HG03558 (cell line): ENCODE data around the gene ATP13A2.

Source experiments
- ATAC-seq: cut with Tn5 transposase; IDR thresholded peaks from one replicate; pipeline ENCODE4 v1.9.1; 2021; ENCODE audit warnings: moderate number of reproducible peaks; ENCODE audit not compliant: unreplicated experiment; ENCODE audit errors: extremely low read depth

ATP13A2 gene

DNA sequence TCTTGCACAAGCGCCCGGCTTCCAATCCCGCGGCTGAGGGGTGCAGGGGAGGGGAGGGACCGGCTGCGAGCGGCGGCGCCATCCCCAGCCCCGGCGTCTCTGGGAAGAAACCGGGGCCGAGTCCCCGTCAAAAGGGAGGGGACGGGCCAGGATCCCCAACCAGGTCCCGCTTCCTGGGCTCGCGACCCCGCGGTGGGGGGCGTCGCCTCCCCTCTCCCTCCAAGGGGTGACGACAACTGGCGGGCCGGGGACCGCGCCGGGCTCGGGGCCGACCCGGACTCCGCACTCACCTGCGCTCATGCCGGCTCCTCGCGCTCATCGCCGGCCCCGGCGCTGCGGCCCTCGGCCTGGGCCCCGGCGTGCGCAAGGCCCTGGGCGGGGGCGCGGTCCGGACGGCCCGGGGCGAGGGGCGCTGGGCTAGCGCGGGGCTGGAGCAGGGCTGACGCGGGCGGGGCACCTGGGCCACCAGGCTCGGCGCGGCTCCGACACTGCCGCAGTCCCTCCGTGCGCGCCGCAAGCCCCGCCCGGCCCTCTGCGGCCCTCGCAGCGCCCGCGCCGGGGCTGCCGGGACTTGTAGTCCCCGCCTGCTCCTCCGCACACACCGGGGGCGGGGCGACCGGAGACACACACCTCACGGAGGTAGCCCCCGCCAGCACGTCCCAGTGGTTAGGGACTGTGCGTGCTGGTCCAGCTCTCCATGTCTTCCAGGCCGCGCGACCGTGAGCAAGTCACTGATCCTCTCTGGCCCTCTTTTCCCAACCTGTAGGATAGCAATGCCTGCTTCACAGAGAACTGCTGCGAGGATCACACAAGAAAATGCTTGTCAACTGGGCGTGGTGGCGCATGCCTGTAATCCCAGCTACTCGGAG is at the start of gene ATP13A2:
ATP13A2 (minus strand) TSS at position 490 of the 869 bp plus-strand sequence; CDS start at position 300, 190 bp downstream.
- ATAC-seq: peak; percentile 45

DNA sequence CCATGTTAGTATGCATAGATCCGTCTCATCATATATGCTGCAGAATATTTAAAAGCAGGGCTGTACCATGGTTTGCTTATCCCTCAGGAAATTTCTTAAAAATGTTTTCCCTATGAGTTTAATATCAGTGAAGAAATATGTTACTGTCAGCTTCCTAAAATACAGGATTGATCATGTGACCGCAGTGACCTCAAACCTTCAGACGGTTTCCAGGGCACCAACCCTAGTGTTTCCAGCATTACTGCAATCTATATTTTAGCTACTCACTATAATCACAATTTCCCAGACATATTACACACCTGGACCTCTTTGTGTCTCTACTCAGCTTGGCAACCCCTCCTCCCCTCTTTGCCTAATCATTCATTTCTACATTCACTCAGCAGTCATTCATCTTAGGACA is 49.8 kb upstream of the ATP13A2 start:
- no peak for ATAC-seq

GRCh38 chr1:17060306-17060749 is 48.6 kb upstream of the ATP13A2 start:
- no peak for ATAC-seq

- no peak for ATAC-seq
Observed at GRCh38 chr1:17059391-17060305, 47.9 kb upstream of the ATP13A2 start.

DNA sequence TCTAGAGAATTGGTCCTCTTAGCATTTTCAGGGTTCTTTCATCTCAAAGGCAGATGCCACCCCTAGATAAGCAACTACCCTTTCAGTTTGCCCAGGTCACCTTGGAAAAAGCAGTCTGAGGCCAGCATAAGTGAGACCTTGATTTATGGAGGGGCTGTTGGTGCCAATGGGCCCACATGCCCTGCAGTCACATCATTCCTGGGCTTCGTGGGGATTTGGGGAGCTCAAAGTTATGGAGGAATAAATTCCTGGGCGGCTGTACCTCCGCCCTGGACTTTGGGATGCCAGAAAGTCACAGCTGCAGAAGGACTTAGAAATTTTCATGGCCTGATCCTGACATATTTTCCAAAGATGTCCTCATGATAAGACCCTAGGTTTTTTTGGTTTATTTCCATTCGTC is 44.8 kb upstream of the ATP13A2 start:
- no peak for ATAC-seq

DNA sequence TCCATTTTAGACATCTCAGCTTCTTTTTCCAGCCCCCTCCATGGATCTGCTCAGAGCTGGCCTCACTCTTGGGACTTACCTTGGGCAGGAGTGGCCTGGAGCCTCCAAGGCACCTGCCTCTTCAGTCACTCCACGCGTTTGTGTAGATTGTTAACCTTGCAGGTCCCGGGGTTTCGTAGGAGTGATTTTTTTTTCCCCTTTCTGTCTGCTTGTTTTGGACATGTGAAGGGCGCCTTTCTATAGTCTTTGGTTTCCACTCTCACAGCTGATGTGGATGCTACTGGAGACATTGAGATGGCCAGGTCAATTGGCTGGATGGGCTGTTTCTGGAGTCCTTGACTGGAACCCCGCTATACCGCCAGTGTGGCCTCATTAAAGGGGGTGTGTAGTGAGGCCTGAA is 44.1 kb upstream of the ATP13A2 start:
- ATAC-seq: no peak

DNA sequence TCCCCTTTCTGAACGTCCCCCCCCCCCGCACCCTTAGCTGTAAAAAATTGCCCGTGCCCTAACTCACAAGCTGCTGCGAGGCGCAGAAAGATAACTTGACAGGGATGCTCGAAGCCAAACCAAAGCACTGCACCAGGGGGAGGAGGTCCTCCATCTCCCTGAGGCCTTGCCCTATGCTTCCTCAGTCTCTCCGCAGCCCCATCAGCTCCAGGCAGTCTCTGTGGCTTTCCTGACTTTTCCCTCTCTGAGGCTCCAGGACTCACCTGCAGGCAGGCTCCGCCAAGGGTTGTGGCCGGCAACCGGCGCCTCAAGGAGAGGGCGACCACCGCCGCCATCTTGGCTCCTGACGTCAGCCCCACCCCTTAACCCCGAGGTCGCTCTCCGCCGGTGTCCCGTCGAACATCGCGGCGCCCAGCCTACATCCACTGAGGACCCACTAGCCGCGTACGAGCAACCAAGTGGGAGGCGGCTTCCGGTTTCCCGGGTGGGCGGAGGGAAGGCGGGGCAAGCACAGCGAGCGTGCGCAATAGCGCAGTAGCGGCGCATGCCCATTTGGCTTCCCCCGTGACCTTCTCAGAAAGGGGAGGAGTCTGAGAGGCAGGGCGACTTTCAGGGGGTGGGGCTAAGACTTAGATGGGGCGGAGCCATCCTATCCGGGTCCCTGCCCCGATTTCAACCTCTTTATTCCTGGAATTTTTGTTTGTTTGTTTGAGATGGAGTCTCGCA is 42.1 kb upstream of the ATP13A2 start, which contains the start of gene SDHB:
SDHB (minus strand) TSS at position 348 of the 726 bp plus-strand sequence; CDS start at position 335, 13 bp downstream.
- ATAC-seq: peak; percentile 87

- no peak for ATAC-seq
Observed at GRCh38 chr1:17053086-17053684, 41.5 kb upstream of the ATP13A2 start.

- no peak for ATAC-seq
Observed at GRCh38 chr1:17052641-17053040, 40.9 kb upstream of the ATP13A2 start.

- no peak for ATAC-seq
Observed at GRCh38 chr1:17052038-17052437, 40.3 kb upstream of the ATP13A2 start.

GRCh38 chr1:17047924-17048323 is 36.2 kb upstream of the ATP13A2 start:
- ATAC-seq: no peak

DNA sequence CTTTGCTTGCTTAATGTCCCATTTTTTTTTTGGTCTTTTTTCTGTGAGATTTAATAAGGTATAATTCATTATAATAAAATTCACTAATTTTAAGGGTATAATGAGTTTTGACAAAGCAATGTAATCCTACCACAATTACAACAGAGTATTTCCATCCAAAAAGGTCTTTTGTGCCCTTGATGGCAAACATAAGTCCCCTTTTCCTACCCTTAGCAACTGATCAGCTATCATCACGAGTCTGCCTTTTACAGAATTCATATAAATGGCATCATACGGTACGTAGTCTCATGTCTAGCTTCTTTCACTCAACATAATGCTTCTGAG is 34.6 kb upstream of the ATP13A2 start:
- ATAC-seq: no peak

- no peak for ATAC-seq
Observed at GRCh38 chr1:17045634-17046333, 34.1 kb upstream of the ATP13A2 start.

GRCh38 chr1:17045150-17045549 is 33.4 kb upstream of the ATP13A2 start:
- no peak for ATAC-seq

- ATAC-seq: no peak
Observed at GRCh38 chr1:17043676-17044075, 31.9 kb upstream of the ATP13A2 start.

GRCh38 chr1:17040135-17040534 is 28.4 kb upstream of the ATP13A2 start:
- no peak for ATAC-seq

GRCh38 chr1:17039522-17039921 is 27.8 kb upstream of the ATP13A2 start:
- no peak for ATAC-seq

DNA sequence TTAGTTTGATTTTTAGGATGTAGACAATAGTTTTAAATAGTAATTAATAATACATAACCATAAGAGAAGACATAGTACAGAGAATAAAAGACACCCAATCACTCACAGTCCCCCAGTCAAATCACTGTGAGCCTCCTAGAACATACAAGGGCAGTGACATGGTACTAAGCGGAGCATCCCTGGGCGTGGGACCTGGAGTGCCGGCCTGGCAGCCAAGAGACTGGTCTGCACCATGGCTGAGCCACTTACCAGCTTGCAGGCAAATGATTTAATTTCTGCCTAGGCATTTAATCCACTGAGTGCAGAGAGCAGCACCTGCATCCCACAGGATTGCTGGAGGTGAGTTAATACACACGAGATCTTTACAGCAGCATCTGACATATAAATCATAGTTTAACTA is 21.8 kb upstream of the ATP13A2 start:
- no peak for ATAC-seq

DNA sequence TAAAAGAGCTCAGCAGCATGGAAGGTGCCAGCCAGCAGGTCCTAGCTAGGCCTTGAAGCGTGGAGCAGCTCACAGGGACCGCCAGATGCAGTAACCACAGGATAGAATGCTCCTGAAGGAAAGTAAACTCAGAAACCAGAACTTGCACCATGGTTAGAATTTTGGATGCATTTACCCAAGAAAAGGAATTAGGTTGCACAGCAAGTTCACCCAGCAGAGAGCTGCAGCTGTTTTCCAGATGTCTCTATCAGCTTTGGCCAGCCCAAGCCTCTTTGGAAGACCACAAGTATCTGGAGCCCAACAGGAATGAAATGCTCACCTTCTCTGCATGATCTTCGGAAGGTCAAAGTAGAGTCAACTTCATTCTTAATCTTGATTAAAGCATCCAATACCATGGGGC is 21.0 kb upstream of the ATP13A2 start:
- no peak for ATAC-seq
